H1 (cell line): ENCODE data around the gene PRRX2. TPM values are rescaled to one million over a fixed set of nuclear protein-coding genes. Genes with fewer than 3 reads are reported as not detected.

ENCODE experiments used
- CTCF ChIA-PET: fragments of 300-600 bp; sonication (Branson Sonifier 250); formaldehyde crosslinking; loops from one replicate; lab custom pipeline; 2021; ENCODE audit not compliant: partially characterized antibody; lab: Charles Lee
- POLR2A ChIA-PET: fragments of 300-600 bp; sonication (Branson Sonifier 250); formaldehyde crosslinking; loops from one replicate; lab custom pipeline; 2021; ENCODE audit warnings: inconsistent platforms; ENCODE audit not compliant: partially characterized antibody; lab: Charles Lee
- DNase-seq, 2 experiments: peaks; one replicate each; pipeline versions ENCODE4 v3.0.0 to v3.0.0-alpha.2; 2010 to 2022; ENCODE audit warnings: low spot score in 2 of 2, low read depth in 1 of 2, mixed read lengths in 1 of 2
- FAIRE-seq: peaks from 2 replicates; lab custom pipeline; 2011; peaks lifted over from hg19 to GRCh38; lab: Jason Lieb, UNC
- H2AFZ ChIP-seq: 2 replicates; pipeline ENCODE4 v1.8.1; 2012; ENCODE audit warnings: low read length, inconsistent platforms
- H2AK5ac ChIP-seq: 2 replicates; pipeline ENCODE4 v1.6.1; 2013; ENCODE audit warnings: low read depth, low read length
- H2BK120ac ChIP-seq: replicated peaks from 2 replicates; pipeline ENCODE3; 2013; ENCODE audit warnings: low read depth, low read length, inconsistent platforms
- H2BK12ac ChIP-seq: 2 replicates; pipeline ENCODE4 v1.6.1; 2013; ENCODE audit warnings: low read depth, low read length
- H2BK15ac ChIP-seq: 2 replicates; pipeline ENCODE4 v1.6.1; 2013; ENCODE audit warnings: low read length
- H2BK20ac ChIP-seq: 2 replicates; pipeline ENCODE4 v1.6.1; 2013; ENCODE audit warnings: low read length
- H2BK5ac ChIP-seq: 2 replicates; pipeline ENCODE4 v1.6.1; 2013; ENCODE audit warnings: low read depth, low read length
- H3K14ac ChIP-seq: 2 replicates; pipeline ENCODE4 v1.6.1; 2013; ENCODE audit warnings: inconsistent platforms; ENCODE audit not compliant: insufficient read length
- H3K18ac ChIP-seq: 2 replicates; pipeline ENCODE4 v1.6.1; 2013; ENCODE audit warnings: low read length; ENCODE audit errors: extremely low read depth
- H3K23ac ChIP-seq: 2 replicates; pipeline ENCODE4 v1.6.1; 2013; ENCODE audit warnings: inconsistent platforms; ENCODE audit not compliant: insufficient read length
- H3K23me2 ChIP-seq: 2 replicates; pipeline ENCODE4 v1.6.1; 2013; ENCODE audit warnings: low read depth, low read length
- H3K27ac ChIP-seq: 2 replicates; pipeline ENCODE4 v1.6.1; 2011; ENCODE audit warnings: low read depth, low read length, inconsistent platforms
- H3K27me3 ChIP-seq, 4 experiments: replicated peaks in 1 of 4; 1 replicate in 1 of 4; 2 replicates in 3 of 4; pipeline versions ENCODE4 v1.6.1 to v1.8.1; 2011 to 2013; ENCODE audit warnings: low read length in 3 of 4, mild to moderate bottlenecking in 3 of 4, inconsistent platforms in 2 of 4, mixed read lengths in 2 of 4, moderate library complexity in 1 of 4; ENCODE audit not compliant: control insufficient read depth in 3 of 4, insufficient read depth in 3 of 4; ENCODE audit errors: extremely low read depth in 1 of 4
- H3K36me3 ChIP-seq, 4 experiments: 2 replicates each; pipeline versions ENCODE4 v1.6.1 to v1.8.1; 2011 to 2013; ENCODE audit warnings: mild to moderate bottlenecking in 4 of 4, low read length in 3 of 4, moderate library complexity in 2 of 4, control low read depth in 1 of 4, inconsistent platforms in 1 of 4; ENCODE audit not compliant: insufficient read depth in 4 of 4, control insufficient read depth in 2 of 4
- H3K4ac ChIP-seq: replicated peaks from 2 replicates; pipeline ENCODE3; 2013; ENCODE audit warnings: low read length, low read depth, mixed read lengths, inconsistent platforms; ENCODE audit not compliant: insufficient read length
- H3K4me1 ChIP-seq, 4 experiments: replicated peaks in 1 of 4; 1 replicate in 1 of 4; 2 replicates in 3 of 4; pipeline versions ENCODE4 v1.6.1 to v1.8.1; 2011 to 2013; ENCODE audit warnings: low read length in 3 of 4, inconsistent platforms in 2 of 4, mixed read lengths in 1 of 4; ENCODE audit not compliant: insufficient read depth in 4 of 4, control insufficient read depth in 3 of 4
- H3K4me2 ChIP-seq, 2 experiments: 2 replicates each; pipeline versions ENCODE4 v1.6.1 to v1.8.1; 2011 to 2013; ENCODE audit warnings: low read depth in 2 of 2, low read length in 2 of 2, control low read depth in 1 of 2, inconsistent platforms in 1 of 2, mild to moderate bottlenecking in 1 of 2; ENCODE audit not compliant: insufficient read depth in 1 of 2
- H3K4me3 ChIP-seq, 4 experiments: fragments of 200-600, 300-600 bp in 1 of 4; sonication (generic), shearing (Covaris generic), sonication (Bioruptor Twin) in 1 of 4; 2 replicates each; pipeline versions ENCODE4 v1.5.1 to v1.8.1; 2011 to 2016; ENCODE audit warnings: low read length in 4 of 4, low read depth in 3 of 4, control low read depth in 2 of 4, inconsistent platforms in 2 of 4, mild to moderate bottlenecking in 2 of 4, mixed read lengths in 1 of 4, moderate library complexity in 1 of 4; ENCODE audit not compliant: insufficient read depth in 2 of 4; ENCODE audit errors: extremely low read depth in 1 of 4
- H3K56ac ChIP-seq: replicated peaks from 2 replicates; pipeline ENCODE3; 2013; ENCODE audit warnings: low read depth, mild to moderate bottlenecking, mixed read lengths, low read length, inconsistent platforms; ENCODE audit not compliant: insufficient read length
- H3K79me1 ChIP-seq: 2 replicates; pipeline ENCODE4 v1.6.1; 2013; ENCODE audit warnings: low read depth, low read length, control low read depth
- H3K79me2 ChIP-seq, 2 experiments: 2 replicates each; pipeline versions ENCODE4 v1.6.1 to v1.8.1; 2012 to 2013; ENCODE audit warnings: low read length in 2 of 2, mild to moderate bottlenecking in 2 of 2, inconsistent platforms in 1 of 2; ENCODE audit not compliant: insufficient read depth in 2 of 2, control insufficient read depth in 1 of 2
- H3K9ac ChIP-seq, 4 experiments: replicated peaks in 1 of 4; 1 replicate in 1 of 4; 2 replicates in 3 of 4; pipeline versions ENCODE4 v1.6.1 to v1.8.1; 2011 to 2013; ENCODE audit warnings: low read depth in 3 of 4, low read length in 3 of 4, control low read depth in 2 of 4, mild to moderate bottlenecking in 2 of 4, moderate library complexity in 2 of 4, inconsistent platforms in 1 of 4; ENCODE audit errors: extremely low read depth in 1 of 4
- H3K9me3 ChIP-seq, 2 experiments: 2 replicates each; pipeline versions ENCODE4 v1.6.1 to v1.8.1; 2012 to 2013; ENCODE audit warnings: mild to moderate bottlenecking in 2 of 2, moderate library complexity in 2 of 2, control low read depth in 1 of 2, inconsistent platforms in 1 of 2, low read depth in 1 of 2, low read length in 1 of 2, mixed read lengths in 1 of 2; ENCODE audit not compliant: insufficient read depth in 2 of 2
- H4K20me1 ChIP-seq, 2 experiments: replicated peaks in 1 of 2; 2 replicates each; pipeline versions ENCODE3 to v1.8.1; 2011 to 2013; ENCODE audit warnings: inconsistent platforms in 2 of 2, low read length in 2 of 2, mild to moderate bottlenecking in 1 of 2; ENCODE audit not compliant: insufficient read depth in 2 of 2, control insufficient read depth in 1 of 2
- H4K5ac ChIP-seq: 2 replicates; pipeline ENCODE4 v1.6.1; 2013; ENCODE audit warnings: low read length, low read depth, mixed read lengths, inconsistent platforms; ENCODE audit not compliant: insufficient read length
- H4K8ac ChIP-seq: 2 replicates; pipeline ENCODE4 v1.8.0; 2013; ENCODE audit warnings: mild to moderate bottlenecking, moderate library complexity, low read length, inconsistent platforms; ENCODE audit not compliant: insufficient read depth; ENCODE audit errors: extremely low read depth
- H4K91ac ChIP-seq: replicated peaks from 2 replicates; pipeline ENCODE3; 2013; ENCODE audit warnings: low read length, mixed read lengths, inconsistent platforms; ENCODE audit not compliant: insufficient read length
- BRCA1 ChIP-seq: IDR thresholded peaks from 2 replicates; pipeline ENCODE4 v1.6.1; 2012; ENCODE audit warnings: low read depth, low read length, improper control_type of control experiment
- CBX5 ChIP-seq: fragments of 300-800, 300-1000 bp; sonication (generic); IDR thresholded peaks from 2 replicates; pipeline ENCODE4 v1.7.1; 2016; ENCODE audit warnings: antibody characterized with exemption, low read length, low read depth
- RFX5 ChIP-seq: IDR thresholded peaks from 2 replicates; pipeline ENCODE4 v1.6.1; 2011; ENCODE audit warnings: low read depth, low read length, improper control_type of control experiment, borderline replicate concordance
- SIX5 ChIP-seq: IDR thresholded peaks from 2 replicates; pipeline ENCODE4 v1.6.1; 2011; ENCODE audit warnings: mild to moderate bottlenecking, low read depth, low read length
- WGBS, 2 experiments: shearing (Covaris generic) in 1 of 2; methylation state at CpG; one replicate each; pipeline versions ENCODE4 v1.1.6 to v1.1.7; 2013 to 2015; ENCODE audit warnings: low lambda C conversion rate in 2 of 2, mixed read lengths in 2 of 2, inconsistent platforms in 1 of 2, low coverage in 1 of 2, missing lambda C conversion rate in 1 of 2; ENCODE audit not compliant: insufficient replicate concordance in 2 of 2, insufficient coverage in 1 of 2, insufficient read length in 1 of 2; ENCODE audit errors: extremely low coverage in 1 of 2, missing lambda C conversion rate in 1 of 2; 5-methylcytosine and 5-hydroxymethylcytosine counted together
- polyA plus RNA-seq, 7 experiments: library from polyadenylated mRNA; depleted of rRNA in 3 of 7; stranded (reverse) in 5 of 7; unstranded in 2 of 7; fragments of >200 nt in 5 of 7; fragments of 200-250 nt in 2 of 7; gene quantifications; 1 replicate in 5 of 7; 2 replicates in 1 of 7; 4 replicates in 1 of 7; pipeline versions ENCODE4 v1.2.1 to v1.2.3, GENCODE V29; 2011 to 2013; ENCODE audit warnings: missing spikeins in 2 of 7, mixed read lengths in 2 of 7
- total RNA-seq: library from RNA; stranded (reverse); fragmentation: NEBNext Ultra II Directional; extraction: Animal tissue kit (Norgen Biotek cat#: 25700); gene quantifications from 2 replicates; pipeline ENCODE4 v1.2.1, GENCODE V29; 2021

The PRRX2 gene
- total and polyA plus RNA-seq, 2 of the 8 experiments (the other 6 are each of a cell fraction or from before 2014, with no cell fraction given): 5.8 to 9.2 TPM

GRCh38 chr9:129639034-129639630, 26.3 kb upstream of the PRRX2 start:
- no peak overlapping the region for H2BK15ac ChIP-seq
- H4K20me1 ChIP-seq: peaks cover 13 to 28% of the 10 kb centered on the region in 2 experiments
- H2AFZ ChIP-seq: no peak overlapping the region
- H3K36me3 ChIP-seq: peaks cover 10 to 42% (median 24%) of the 10 kb centered on the region in 4 experiments; a peak in 7 of 8 replicates
- H3K23ac ChIP-seq: no peak overlapping the region
- H3K27me3 ChIP-seq: no peaks in the 10 kb centered on the region
- no peak overlapping the region for H4K5ac ChIP-seq
- no peak overlapping the region for H4K91ac ChIP-seq
- no peak overlapping the region for H4K8ac ChIP-seq
- H2AK5ac ChIP-seq: no peak overlapping the region
- FAIRE-seq: no peak
- no peak overlapping the region for H3K4me2 ChIP-seq
- peaks cover 0 to 13% of the 10 kb centered on the region in 2 experiments; a peak in 2 of 4 replicates for H3K79me2 ChIP-seq
- no peak overlapping the region for H2BK5ac ChIP-seq
- peaks cover 8% of the 10 kb centered on the region; the same call in 1 of the 2 replicates for H3K23me2 ChIP-seq
- CTCF ChIA-PET: interaction anchor here (0.8 to 6.5 kb wide), 14 partner anchors 9 to 516 kb away, joined by 3 to 56 read pairs (median 5); partner anchors contain the start of genes C9orf50 and NTMT1
- TF ChIP-seq CBX5 (no peak), RFX5 (no peak), BRCA1 (no peak), SIX5 (no peak)
- POLR2A ChIA-PET: interaction anchor here (0.6 to 8.2 kb wide), 6 partner anchors 12 to 604 kb away, joined by 3 to 95 read pairs (median 4); partner anchors contain the start of genes C9orf50 and NTMT1
- no peaks in the 10 kb centered on the region for H3K9me3 ChIP-seq
- H3K9ac ChIP-seq: no peak overlapping the region; a peak in 1 of 7 replicates
- 88% methylated on average over 14 of the region's 17 CpGs; no CpG with 5 or more reads in 1 of the 2 experiments for WGBS, 2 experiments
- no peak overlapping the region for H3K4ac ChIP-seq
- no peak overlapping the region for H3K56ac ChIP-seq
- peaks cover 4% of the 10 kb centered on the region for H3K79me1 ChIP-seq
- H3K4me1 ChIP-seq: peaks cover 0 to 10% (median 6%) of the 10 kb centered on the region in 4 experiments; a peak in 4 of 7 replicates
- H2BK20ac ChIP-seq: no peak overlapping the region
- no peak overlapping the region for H3K18ac ChIP-seq
- no peak overlapping the region for H3K27ac ChIP-seq
- no peak overlapping the region for H2BK12ac ChIP-seq
- H2BK120ac ChIP-seq: no peak overlapping the region
- H3K4me3 ChIP-seq: no peak overlapping the region
- no peak for DNase-seq
- no peak overlapping the region for H3K14ac ChIP-seq
